ENCODE data around the gene TTC8.
"Not testable (repeated sequence)": the region's sequence is repeated elsewhere in the genome, so short reads cannot be mapped to it uniquely, and the experiment has no call there.

Gene TTC8

GRCh38 chr14:88824314-88825077 is at the start of gene TTC8:
TTC8 (plus strand) TSS chr14:88824651; CDS start chr14:88824708, 57 bp downstream.
- Histone ChIP-seq H3K36me3 (ENCODE audit: insufficient read depth, insufficient read length, low read length) (no peaks in the 10 kb centered on the region), H3K9me3 (ENCODE audit: insufficient read depth, low read length) (no peaks in the 10 kb centered on the region)
- TF ChIP-seq SUZ12 (IDR thresholded peaks at IDR 0.05; ENCODE audit: extremely low read depth, insufficient read depth, insufficient read length), result no peak
- peak; percentile 9 for TF ChIP-seq YY1 (IDR thresholded peaks at IDR 0.05; ENCODE audit: insufficient read depth, insufficient read length)
- TF ChIP-seq ZNF274 (IDR thresholded peaks at IDR 0.05; ENCODE audit: low read depth, low read length), result no peak

GRCh38 chr14:88775532-88775931 is 48.9 kb upstream of the TTC8 start:
- H3K27me3 ChIP-seq (ENCODE audit: insufficient read depth, insufficient read length), result no peaks in the 10 kb centered on the region

More at GRCh38 chr14:88824314-88825077, at the start of gene TTC8:
- no peaks in the 10 kb centered on the region for H3K27me3 ChIP-seq (ENCODE audit: insufficient read depth, insufficient read length)
- peak; percentile 69 for DNase-seq (ENCODE audit: low read depth, low spot score)
- no peaks in the 10 kb centered on the region for H3K4me1 ChIP-seq (ENCODE audit: insufficient read depth, insufficient read length)
- peak within 1 kb of the TSS; percentile 95 for H3K9ac ChIP-seq (ENCODE audit: insufficient read length, low read depth)
- H3K4me3 ChIP-seq (ENCODE audit: insufficient read length, low read depth), result peak within 1 kb of the TSS; percentile 84

GRCh38 chr14:88785911-88786310 is 38.5 kb upstream of the TTC8 start:
- TF ChIP-seq SUZ12 (IDR thresholded peaks at IDR 0.05; ENCODE audit: extremely low read depth, insufficient read depth, insufficient read length) (no peak), ZNF274 (IDR thresholded peaks at IDR 0.05; ENCODE audit: low read depth, low read length) (no peak), YY1 (IDR thresholded peaks at IDR 0.05; ENCODE audit: insufficient read depth, insufficient read length) (no peak)
- Histone ChIP-seq H3K4me1 (ENCODE audit: insufficient read depth, insufficient read length) (no peaks in the 10 kb centered on the region), H3K36me3 (ENCODE audit: insufficient read depth, insufficient read length, low read length) (no peaks in the 10 kb centered on the region), H3K4me3 (ENCODE audit: insufficient read length, low read depth) (no peak overlapping the region), H3K9ac (ENCODE audit: insufficient read length, low read depth) (no peak overlapping the region), H3K27me3 (ENCODE audit: insufficient read depth, insufficient read length) (peaks cover 14% of the 10 kb centered on the region), H3K9me3 (ENCODE audit: insufficient read depth, low read length) (peaks cover 30% of the 10 kb centered on the region; the same call in 1 of the 2 replicates)
- DNase-seq (ENCODE audit: low read depth, low spot score), result no peak

More at GRCh38 chr14:88775532-88775931, 48.9 kb upstream of the TTC8 start:
- no peak for DNase-seq (ENCODE audit: low read depth, low spot score)
- Histone ChIP-seq H3K4me3 (ENCODE audit: insufficient read length, low read depth) (no peak overlapping the region), H3K4me1 (ENCODE audit: insufficient read depth, insufficient read length) (no peaks in the 10 kb centered on the region), H3K9me3 (ENCODE audit: insufficient read depth, low read length) (no peaks in the 10 kb centered on the region), H3K9ac (ENCODE audit: insufficient read length, low read depth) (no peak overlapping the region), H3K36me3 (ENCODE audit: insufficient read depth, insufficient read length, low read length) (no peaks in the 10 kb centered on the region)
- TF ChIP-seq YY1 (IDR thresholded peaks at IDR 0.05; ENCODE audit: insufficient read depth, insufficient read length) (no peak), SUZ12 (IDR thresholded peaks at IDR 0.05; ENCODE audit: extremely low read depth, insufficient read depth, insufficient read length) (no peak), ZNF274 (IDR thresholded peaks at IDR 0.05; ENCODE audit: low read depth, low read length) (no peak)

- H3K4me3 ChIP-seq (ENCODE audit: insufficient read length, low read depth), result no peak overlapping the region
- no peak for DNase-seq (ENCODE audit: low read depth, low spot score)
- no peak overlapping the region for H3K9ac ChIP-seq (ENCODE audit: insufficient read length, low read depth)
- no peak for TF ChIP-seq ZNF274 (IDR thresholded peaks at IDR 0.05; ENCODE audit: low read depth, low read length)
- no peak for TF ChIP-seq YY1 (IDR thresholded peaks at IDR 0.05; ENCODE audit: insufficient read depth, insufficient read length)
- TF ChIP-seq SUZ12 (IDR thresholded peaks at IDR 0.05; ENCODE audit: extremely low read depth, insufficient read depth, insufficient read length), result no peak
- H3K4me1 ChIP-seq (ENCODE audit: insufficient read depth, insufficient read length), result no peaks in the 10 kb centered on the region
- H3K9me3 ChIP-seq (ENCODE audit: insufficient read depth, low read length), result peaks cover 21% of the 10 kb centered on the region; the same call in 1 of the 2 replicates
- no peaks in the 10 kb centered on the region for H3K36me3 ChIP-seq (ENCODE audit: insufficient read depth, insufficient read length, low read length)
- peaks cover 22% of the 10 kb centered on the region for H3K27me3 ChIP-seq (ENCODE audit: insufficient read depth, insufficient read length)
These were observed 37.7 kb upstream of the TTC8 start for GRCh38 chr14:88786715-88787114.

GRCh38 chr14:88789573-88789972 is 34.9 kb upstream of the TTC8 start:
- H3K4me3 ChIP-seq (ENCODE audit: insufficient read length, low read depth); H3K9me3 ChIP-seq (ENCODE audit: insufficient read depth, low read length); DNase-seq (ENCODE audit: low read depth, low spot score); H3K4me1 ChIP-seq (ENCODE audit: insufficient read depth, insufficient read length); H3K9ac ChIP-seq (ENCODE audit: insufficient read length, low read depth); H3K36me3 ChIP-seq (ENCODE audit: insufficient read depth, insufficient read length, low read length): not testable (repeated sequence)
- peaks cover 49% of the 10 kb centered on the region for H3K27me3 ChIP-seq (ENCODE audit: insufficient read depth, insufficient read length)

GRCh38 chr14:88790501-88791251 is 33.8 kb upstream of the TTC8 start:
- TF ChIP-seq SUZ12 (IDR thresholded peaks at IDR 0.05; ENCODE audit: extremely low read depth, insufficient read depth, insufficient read length) (no peak), ZNF274 (IDR thresholded peaks at IDR 0.05; ENCODE audit: low read depth, low read length) (no peak), YY1 (IDR thresholded peaks at IDR 0.05; ENCODE audit: insufficient read depth, insufficient read length) (no peak)
- peaks cover 49% of the 10 kb centered on the region for H3K27me3 ChIP-seq (ENCODE audit: insufficient read depth, insufficient read length)
- no peaks in the 10 kb centered on the region for H3K4me1 ChIP-seq (ENCODE audit: insufficient read depth, insufficient read length)
- no peaks in the 10 kb centered on the region for H3K36me3 ChIP-seq (ENCODE audit: insufficient read depth, insufficient read length, low read length)
- DNase-seq (ENCODE audit: low read depth, low spot score), result no peak
- no peak overlapping the region for H3K4me3 ChIP-seq (ENCODE audit: insufficient read length, low read depth)
- H3K9me3 ChIP-seq (ENCODE audit: insufficient read depth, low read length), result no peaks in the 10 kb centered on the region
- H3K9ac ChIP-seq (ENCODE audit: insufficient read length, low read depth), result no peak overlapping the region

- H3K36me3 ChIP-seq (ENCODE audit: insufficient read depth, insufficient read length, low read length), result no peaks in the 10 kb centered on the region
- TF ChIP-seq ZNF274 (IDR thresholded peaks at IDR 0.05; ENCODE audit: low read depth, low read length) (no peak), YY1 (IDR thresholded peaks at IDR 0.05; ENCODE audit: insufficient read depth, insufficient read length) (no peak), SUZ12 (IDR thresholded peaks at IDR 0.05; ENCODE audit: extremely low read depth, insufficient read depth, insufficient read length) (no peak)
- no peak overlapping the region for H3K9ac ChIP-seq (ENCODE audit: insufficient read length, low read depth)
- no peak for DNase-seq (ENCODE audit: low read depth, low spot score)
- no peaks in the 10 kb centered on the region for H3K9me3 ChIP-seq (ENCODE audit: insufficient read depth, low read length)
- no peak overlapping the region for H3K4me3 ChIP-seq (ENCODE audit: insufficient read length, low read depth)
- peaks cover 49% of the 10 kb centered on the region for H3K27me3 ChIP-seq (ENCODE audit: insufficient read depth, insufficient read length)
- H3K4me1 ChIP-seq (ENCODE audit: insufficient read depth, insufficient read length), result no peaks in the 10 kb centered on the region
These were observed 33.2 kb upstream of the TTC8 start for GRCh38 chr14:88791252-88791621.
